HCT116 (cell line): ENCODE data around the gene MRPL20. TPM values are rescaled to one million over a fixed set of nuclear protein-coding genes. Genes with fewer than 3 reads are reported as not detected.

Experiments used
- ATAC-seq: fragments of 200-7000 bp; cut with Tn5 transposase; 2 replicates; pipeline ENCODE4 v1.9.1; 2020; ENCODE audit warnings: mild to moderate bottlenecking, moderate library complexity
- BruUV-seq: library from RNA; stranded (reverse); fragments of 400-500 nt; replicated peaks from 2 replicates; lab custom pipeline; 2021; lab: Mats Ljungman, UMichigan
- CTCF ChIA-PET: fragments of 300-600 bp; sonication (Branson Sonifier 250); formaldehyde crosslinking; loops from one replicate; lab custom pipeline; 2021; ENCODE audit warnings: antibody characterized with exemption; lab: Charles Lee
- POLR2A ChIA-PET: fragments of 300-600, 350-600 bp; sonication (Branson Sonifier 250); formaldehyde crosslinking; loops from one replicate; lab custom pipeline; 2021; ENCODE audit warnings: antibody characterized with exemption; lab: Charles Lee
- RAD21 ChIA-PET, 2 experiments: fragments of 300-600 bp; sonication (Branson Sonifier 250); formaldehyde crosslinking; loops; one replicate each; lab custom pipeline; 2023; ENCODE audit warnings: low total read pairs in 2 of 2; ENCODE audit not compliant: uncharacterized antibody in 2 of 2, unreplicated experiment in 2 of 2, low non-redundant PET in 1 of 2; lab: Charles Lee
- DNase-seq: peaks from one replicate; pipeline ENCODE4 v3.0.0-alpha.2; 2010; ENCODE audit warnings: low read depth, low spot score
- H2AFZ ChIP-seq: fragments of 200-600 bp; shearing (Covaris generic), sonication (generic); 2 replicates; pipeline ENCODE4 v1.6.1; 2017; ENCODE audit warnings: low read depth, mixed run types, mixed read lengths, antibody characterized with exemption, low read length; ENCODE audit not compliant: poor library complexity, severe bottlenecking
- H3K27ac ChIP-seq: 2 replicates; pipeline ENCODE4 v1.5.1; 2012; ENCODE audit warnings: low read depth, low read length
- H3K27me3 ChIP-seq: fragments of 200-600 bp; sonication (generic); 2 replicates; pipeline ENCODE4 v1.6.1; 2016; ENCODE audit warnings: mixed run types, low read length, mixed read lengths; ENCODE audit not compliant: insufficient read depth
- H3K36me3 ChIP-seq, 2 experiments: fragments of 200-500 bp in 1 of 2; fragments of 200-600 bp in 1 of 2; sonication (Bioruptor generic) in 1 of 2; sonication (generic) in 1 of 2; 2 replicates each; pipeline versions ENCODE4 v1.5.1 to v1.6.1; 2014 to 2016; ENCODE audit warnings: low read length in 2 of 2, inconsistent platforms in 1 of 2, mixed read lengths in 1 of 2, mixed run types in 1 of 2; ENCODE audit not compliant: insufficient read depth in 2 of 2, control insufficient read depth in 1 of 2
- H3K4me1 ChIP-seq, 2 experiments: fragments of 200-600 bp in 1 of 2; sonication (generic) in 1 of 2; 2 replicates each; pipeline versions ENCODE4 v1.5.1 to v1.6.1; 2012 to 2017; ENCODE audit warnings: low read length in 2 of 2, inconsistent platforms in 1 of 2, mild to moderate bottlenecking in 1 of 2, mixed read lengths in 1 of 2, mixed run types in 1 of 2, moderate library complexity in 1 of 2; ENCODE audit not compliant: insufficient read depth in 2 of 2, control insufficient read depth in 1 of 2
- H3K4me2 ChIP-seq: fragments of 200-600 bp; sonication (generic); 2 replicates; pipeline ENCODE4 v1.6.1; 2017; ENCODE audit warnings: mixed run types, low read length, mixed read lengths
- H3K4me3 ChIP-seq, 2 experiments: fragments of 200-600 bp in 1 of 2; sonication (generic) in 1 of 2; replicated peaks in 1 of 2; 2 replicates each; pipeline ENCODE4 v1.5.1; 2011 to 2016; ENCODE audit warnings: low read length in 2 of 2, control low read depth in 1 of 2, low read depth in 1 of 2, mild to moderate bottlenecking in 1 of 2, mixed read lengths in 1 of 2, mixed run types in 1 of 2
- H3K79me2 ChIP-seq: fragments of 200-600 bp; sonication (generic); 2 replicates; pipeline ENCODE4 v1.6.1; 2017; ENCODE audit warnings: mild to moderate bottlenecking, mixed run types, low read length, moderate library complexity, mixed read lengths; ENCODE audit not compliant: insufficient read depth
- H3K9ac ChIP-seq: fragments of 200-600 bp; sonication (generic); 2 replicates; pipeline ENCODE4 v1.6.1; 2016; ENCODE audit warnings: low read length, mixed read lengths
- H3K9me2 ChIP-seq: fragments of 200-600 bp; sonication (generic), shearing (Covaris generic); 2 replicates; pipeline ENCODE4 v1.6.1; 2017; ENCODE audit warnings: mixed run types, mild to moderate bottlenecking, moderate library complexity; ENCODE audit not compliant: insufficient read depth
- H3K9me3 ChIP-seq, 2 experiments: fragments of 200-500 bp in 1 of 2; fragments of 200-600 bp in 1 of 2; sonication (Bioruptor generic) in 1 of 2; sonication (generic) in 1 of 2; 2 replicates each; pipeline ENCODE4 v1.6.1; 2014 to 2017; ENCODE audit warnings: low read length in 2 of 2, mixed read lengths in 2 of 2, inconsistent platforms in 1 of 2, low read depth in 1 of 2, mild to moderate bottlenecking in 1 of 2, mixed run types in 1 of 2, moderate library complexity in 1 of 2; ENCODE audit not compliant: control insufficient read depth in 1 of 2, insufficient read depth in 1 of 2
- H4K20me1 ChIP-seq: fragments of 200-600 bp; sonication (generic), shearing (Covaris generic); 2 replicates; pipeline ENCODE4 v1.6.1; 2017; ENCODE audit warnings: mixed run types, mild to moderate bottlenecking, moderate library complexity; ENCODE audit not compliant: insufficient read depth
- EGR1 ChIP-seq: IDR thresholded peaks from 2 replicates; pipeline ENCODE4 v1.6.1; 2012; ENCODE audit warnings: low read depth
- ELF1 ChIP-seq: IDR thresholded peaks from 2 replicates; pipeline ENCODE4 v1.6.1; 2012; ENCODE audit warnings: low read depth, borderline replicate concordance
- EZH2 ChIP-seq: fragments of 200-600 bp; sonication (generic); IDR thresholded peaks from 2 replicates; pipeline ENCODE4 v1.6.1; 2017; ENCODE audit warnings: antibody characterized with exemption, mixed run types
- EZH2phosphoT487 ChIP-seq: fragments of 200-600 bp; IDR thresholded peaks from 2 replicates; pipeline ENCODE4 v1.6.1; 2018; ENCODE audit warnings: antibody characterized with exemption, borderline replicate concordance
- JUND ChIP-seq: IDR thresholded peaks from 2 replicates; pipeline ENCODE4 v1.6.1; 2012
- POLR2AphosphoS5 ChIP-seq: IDR thresholded peaks from 2 replicates; pipeline ENCODE4 v1.6.1; 2011; ENCODE audit warnings: mild to moderate bottlenecking, low read depth, low read length, moderate library complexity
- SRF ChIP-seq: IDR thresholded peaks from 2 replicates; pipeline ENCODE4 v1.6.1; 2012; ENCODE audit warnings: low read depth
- TCF7L2 ChIP-seq: IDR thresholded peaks from 2 replicates; pipeline ENCODE4 v1.7.0; 2011; ENCODE audit warnings: borderline replicate concordance, inconsistent platforms; ENCODE audit not compliant: insufficient read depth, insufficient read length; ENCODE audit errors: extremely low read depth
- YY1 ChIP-seq: IDR thresholded peaks from 2 replicates; pipeline ENCODE4 v1.6.1; 2011; ENCODE audit warnings: low read length, low read depth, moderate library complexity, mild to moderate bottlenecking; ENCODE audit not compliant: insufficient replicate concordance; ENCODE audit errors: extremely low read depth
- ZNF274 ChIP-seq: fragments of 200-500 bp; sonication (Bioruptor generic); IDR thresholded peaks from 2 replicates; pipeline ENCODE4 v1.6.1; 2014; ENCODE audit warnings: mild to moderate bottlenecking, low read depth, low read length, inconsistent platforms
- intact Hi-C: fragments of 100-400 bp; cut with micrococcal nuclease; formaldehyde crosslinking; loops from 2 replicates; pipeline ENCODE4 v1.10.0; 2022
- total RNA-seq: library from RNA; stranded (reverse); gene quantifications from one replicate; pipeline ENCODE4 v1.2.1, GENCODE V29; 2021; ENCODE audit not compliant: unreplicated experiment
- TF ChIP-seq, protein P1 (sequence below): IDR thresholded peaks from 2 replicates; pipeline ENCODE4 v1.6.1; 2012

MRPL20 gene
- total RNA-seq, 1 experiment from 2014 or later = 131 TPM

DNA sequence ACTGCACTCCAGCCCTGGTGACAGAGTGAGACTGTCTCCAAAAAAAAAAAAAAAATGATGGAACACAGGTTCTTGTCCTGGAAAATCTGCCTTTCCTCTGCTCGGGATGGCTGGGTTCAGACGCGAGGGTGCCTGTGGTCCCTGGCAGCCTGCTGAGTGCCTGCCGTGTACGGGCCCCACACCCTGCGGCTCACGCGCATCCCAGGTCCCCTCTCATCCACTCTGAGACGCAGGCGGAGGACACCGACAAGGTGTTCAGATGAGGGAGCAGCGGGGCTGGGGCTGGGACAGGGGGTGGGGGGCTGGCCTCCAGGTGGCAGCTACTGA lies 18.3 kb upstream of the MRPL20 start:
- H2AFZ ChIP-seq = no peak overlapping the region
- H3K79me2 ChIP-seq = no peaks in the 10 kb centered on the region
- no peak overlapping the region for H3K4me3 ChIP-seq
- no peaks in the 10 kb centered on the region for H3K36me3 ChIP-seq
- RAD21 ChIA-PET = interaction anchor here in 1 of 2 experiments (0.9 kb wide), 1 partner anchor 9 kb away, joined by 3 read pairs; no protein-coding TSS in a partner anchor
- H4K20me1 ChIP-seq = no peaks in the 10 kb centered on the region
- no peak for DNase-seq
- POLR2A ChIA-PET = no interaction called here
- H3K27me3 ChIP-seq = no peaks in the 10 kb centered on the region
- H3K9me2 ChIP-seq = no peaks in the 10 kb centered on the region
- BruUV-seq = no TSS peak
- TF ChIP-seq ELF1 (no peak), YY1 (no peak), SRF (no peak), EGR1 (no peak), POLR2AphosphoS5 (no peak), EZH2phosphoT487 (no peak), JUND (no peak), ZNF274 (no peak), TCF7L2 (no peak)
- TF ChIP-seq, protein P1, sequence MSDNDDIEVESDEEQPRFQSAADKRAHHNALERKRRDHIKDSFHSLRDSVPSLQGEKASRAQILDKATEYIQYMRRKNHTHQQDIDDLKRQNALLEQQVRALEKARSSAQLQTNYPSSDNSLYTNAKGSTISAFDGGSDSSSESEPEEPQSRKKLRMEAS = no peak
- no peak overlapping the region for H3K4me2 ChIP-seq
- no peaks in the 10 kb centered on the region for H3K9me3 ChIP-seq
- intact Hi-C loops = no loop called here
- H3K27ac ChIP-seq = no peak overlapping the region
- H3K9ac ChIP-seq = no peak overlapping the region
- H3K4me1 ChIP-seq = peaks cover 23 to 50% of the 10 kb centered on the region in 2 experiments
- no peak for ATAC-seq
- CTCF ChIA-PET = no interaction called here

DNA sequence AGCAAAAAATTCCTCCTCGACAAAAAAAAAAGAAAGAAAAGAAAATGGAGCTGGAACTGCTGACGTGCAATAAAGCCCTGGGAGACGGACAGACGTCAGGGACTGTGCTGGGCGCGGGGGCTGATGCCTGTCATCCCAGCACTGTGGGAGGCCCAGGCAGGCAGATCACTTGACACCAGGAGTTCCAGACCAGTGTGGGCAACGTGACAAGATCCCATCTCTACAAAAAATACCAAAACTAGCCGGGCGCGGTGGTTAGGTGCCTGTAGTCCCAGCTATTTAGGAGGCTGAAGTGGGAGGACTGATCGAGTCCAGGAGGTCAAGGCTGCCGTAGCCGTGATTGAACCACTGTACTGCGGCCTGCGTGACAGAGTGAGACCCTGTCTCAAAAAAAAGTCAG lies 17.6 kb upstream of the MRPL20 start:
- H3K4me2 ChIP-seq = no peak overlapping the region
- ChIA-PET POLR2A (interaction anchor here (1.3 kb wide), 1 partner anchor 17 kb away, joined by 3 read pairs; the partner anchor contains the start of gene MRPL20), RAD21 (interaction anchor here in 1 of 2 experiments (0.9 kb wide), 1 partner anchor 10 kb away, joined by 3 read pairs; no protein-coding TSS in a partner anchor)
- intact Hi-C loops = no loop called here
- H3K27ac ChIP-seq = no peak overlapping the region
- BruUV-seq = no TSS peak
- H4K20me1 ChIP-seq = no peaks in the 10 kb centered on the region
- H3K79me2 ChIP-seq = no peaks in the 10 kb centered on the region
- H3K27me3 ChIP-seq = no peaks in the 10 kb centered on the region
- no peak overlapping the region for H3K9ac ChIP-seq
- no peak for TF ChIP-seq POLR2AphosphoS5
- no peak for TF ChIP-seq EZH2
- TF ChIP-seq, all 23 proteins: peak for 0
- no peak for ATAC-seq
- CTCF ChIA-PET = no interaction called here
- no peak for DNase-seq
- Histone ChIP-seq H2AFZ (no peak overlapping the region), H3K9me3 (no peaks in the 10 kb centered on the region), H3K36me3 (no peaks in the 10 kb centered on the region), H3K9me2 (no peaks in the 10 kb centered on the region), H3K4me3 (no peak overlapping the region), H3K4me1 (peaks cover 21 to 45% of the 10 kb centered on the region in 2 experiments)
